ENCODE measurements around the gene DIP2C.

The DIP2C gene

GRCh38 chr10:244227-244626, 445.2 kb downstream of the DIP2C start:
- no peak for DNase-seq

GRCh38 chr10:241966-242643, 447.4 kb downstream of the DIP2C start:
- DNase-seq = no peak

DNA sequence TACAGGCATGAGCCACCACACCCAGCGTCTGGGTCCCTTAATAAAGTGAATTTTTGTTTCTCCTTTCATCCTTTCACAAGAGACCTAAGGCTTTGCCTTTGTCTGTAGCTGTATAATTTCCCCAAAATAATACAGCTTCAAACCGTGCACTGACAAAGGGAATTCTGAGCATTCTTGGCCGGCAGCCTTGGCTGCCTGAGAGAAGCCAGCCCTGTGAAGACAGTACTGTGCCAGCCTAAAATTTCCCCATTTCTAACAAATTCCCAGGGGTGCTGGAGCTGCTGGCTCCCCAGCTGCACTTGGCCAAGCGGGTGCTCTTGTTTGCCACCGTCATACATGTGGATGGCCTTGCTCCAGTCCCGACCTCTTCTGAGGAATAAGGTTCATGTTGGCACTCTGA, 448.0 kb downstream of the DIP2C start:
- DNase-seq = no peak

DNA sequence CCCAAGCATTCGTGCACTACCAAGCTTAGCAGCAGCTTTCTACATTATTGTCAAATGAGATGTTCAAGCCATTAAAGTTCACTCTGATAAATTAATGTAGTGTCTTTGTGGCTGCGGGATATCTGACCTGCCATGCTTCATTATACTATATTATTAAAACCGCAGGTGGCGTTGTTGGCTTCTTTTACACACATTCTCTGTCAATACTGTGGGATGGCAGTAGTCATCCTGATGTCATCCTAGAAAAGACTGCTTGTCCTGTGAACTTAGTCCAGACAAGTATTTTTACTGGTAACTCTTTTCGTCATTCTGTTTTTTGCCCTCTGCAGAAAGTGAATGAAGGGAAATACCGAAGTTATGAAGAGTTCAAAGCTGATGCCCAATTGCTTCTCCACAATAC, 450.4 kb downstream of the DIP2C start:
- DNase-seq = peak; percentile 34

DNA sequence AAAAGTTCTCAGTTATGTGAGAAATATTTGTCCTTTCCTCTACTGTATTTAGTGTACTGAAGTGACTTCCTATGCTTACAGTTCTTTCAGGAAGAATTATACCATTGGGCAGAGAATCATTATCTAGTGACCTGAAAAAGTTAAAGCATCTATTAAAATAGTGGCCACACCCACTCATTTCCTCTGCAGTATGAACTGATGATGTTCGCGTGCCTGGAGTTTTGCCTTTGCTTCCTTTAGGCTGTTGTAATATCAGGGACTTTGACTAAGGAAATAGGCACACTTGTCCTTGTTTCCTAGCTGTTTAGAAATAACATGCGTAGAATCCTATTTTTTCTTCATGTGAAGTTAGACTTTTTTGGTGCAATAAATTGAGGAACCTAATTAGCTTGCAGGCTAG, 453.6 kb downstream of the DIP2C start:
- DNase-seq = no peak

GRCh38 chr10:234708-235406, 454.6 kb downstream of the DIP2C start:
- no peak for DNase-seq

DNA sequence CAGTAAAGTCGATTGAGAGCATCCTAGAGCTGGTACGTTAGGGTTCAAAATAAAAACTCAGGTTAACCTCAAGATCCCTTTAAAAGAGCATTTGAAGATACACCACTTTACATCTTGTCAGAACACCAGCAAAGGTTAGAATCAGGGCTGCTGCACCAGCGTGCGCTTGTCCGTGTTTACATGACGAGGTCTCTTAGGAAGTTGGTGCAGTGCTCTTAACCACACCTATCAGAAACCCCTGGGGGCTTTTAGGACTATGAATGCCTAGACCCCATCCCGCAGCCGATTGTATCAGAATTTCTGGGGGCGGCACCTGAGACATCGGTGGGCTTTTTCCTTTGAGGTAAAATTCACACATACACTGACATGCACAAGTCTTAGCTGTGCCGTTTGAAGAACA, 456.6 kb downstream of the DIP2C start:
- no peak for DNase-seq

GRCh38 chr10:232061-232460, 457.4 kb downstream of the DIP2C start:
- no peak for DNase-seq

- DNase-seq = no peak
Measured at GRCh38 chr10:230758-231157, 458.7 kb downstream of the DIP2C start.

DNA sequence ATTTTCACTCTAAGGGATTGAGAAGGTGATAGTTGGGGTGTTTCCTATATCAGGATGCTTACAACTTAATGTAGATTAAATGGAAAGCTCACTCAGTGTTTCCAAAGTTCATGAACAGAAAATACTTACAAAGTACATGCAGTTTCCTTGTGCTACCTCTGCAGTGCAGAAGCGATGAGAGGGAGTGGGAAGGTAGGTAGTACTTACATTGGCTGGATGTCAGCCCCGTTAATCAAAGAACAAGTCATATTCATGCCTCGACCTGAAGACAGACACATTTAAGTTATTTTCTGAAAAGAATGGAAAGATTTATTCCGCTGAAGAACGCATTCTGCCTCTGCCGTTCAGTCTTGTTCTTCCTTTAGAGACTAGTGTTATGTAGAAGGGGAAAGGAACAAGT, 461.1 kb downstream of the DIP2C start:
- no peak for DNase-seq

DNA sequence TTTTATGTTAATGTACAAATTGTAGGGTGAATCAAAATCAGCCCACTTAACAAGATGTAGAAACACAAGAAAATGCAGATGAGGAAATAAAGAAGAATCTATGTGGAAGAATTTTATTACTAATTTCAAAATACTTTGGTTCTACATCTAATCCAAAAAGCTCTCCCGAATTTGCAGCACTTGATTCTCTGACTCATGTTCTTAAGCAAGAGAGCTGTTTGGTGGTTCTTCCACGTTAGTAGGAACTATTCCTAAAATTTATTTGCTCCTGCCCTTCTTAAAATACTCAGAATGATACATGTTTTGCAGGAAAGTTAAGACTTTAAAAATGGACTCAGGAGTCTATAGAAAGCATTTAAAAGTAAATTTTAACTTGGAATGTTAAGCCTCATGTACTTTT, 462.5 kb downstream of the DIP2C start:
- DNase-seq = peak; percentile 73

- no peak for DNase-seq
Measured at GRCh38 chr10:226018-226417, 463.4 kb downstream of the DIP2C start.

GRCh38 chr10:224571-224970, 464.9 kb downstream of the DIP2C start:
- DNase-seq = no peak

All from HCEC 1CT (cell line).